Astrocyte (in vitro differentiated cells and primary cell): ENCODE data around the gene NUP62.

Experiments
- EZH2 ChIP-seq: IDR thresholded peaks from 2 replicates; pipeline ENCODE4 v1.6.1; 2012; ENCODE audit warnings: mild to moderate bottlenecking, low read length, inconsistent platforms; ENCODE audit not compliant: insufficient read depth
- TF ChIP-seq, protein P1 (sequence below): IDR thresholded peaks from 2 replicates; pipeline ENCODE4 v1.5.1; 2011; ENCODE audit warnings: low read depth, mild to moderate bottlenecking, inconsistent platforms, low read length, moderate library complexity; ENCODE audit not compliant: insufficient read depth

DNA sequence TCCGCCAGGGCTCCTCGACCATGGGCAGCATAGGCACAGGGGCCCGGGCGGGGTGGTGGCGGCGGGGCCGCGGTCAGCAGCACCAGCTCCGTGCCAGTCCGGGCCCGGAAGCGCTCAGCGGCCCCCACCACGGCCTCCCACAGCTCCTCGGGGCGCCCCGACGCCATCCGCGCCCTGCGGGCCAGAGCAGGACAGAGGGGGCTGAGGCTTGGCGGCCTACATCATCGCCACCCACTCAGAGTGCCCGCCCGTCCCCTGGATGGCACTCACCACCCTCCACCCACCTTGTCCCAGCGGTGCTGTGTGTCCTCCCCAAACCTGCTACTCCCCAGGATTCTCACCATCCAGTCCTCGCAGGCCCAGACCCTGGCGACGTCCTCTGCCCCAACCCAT is 56.2 kb downstream of the NUP62 start:
- TF ChIP-seq, protein P1, sequence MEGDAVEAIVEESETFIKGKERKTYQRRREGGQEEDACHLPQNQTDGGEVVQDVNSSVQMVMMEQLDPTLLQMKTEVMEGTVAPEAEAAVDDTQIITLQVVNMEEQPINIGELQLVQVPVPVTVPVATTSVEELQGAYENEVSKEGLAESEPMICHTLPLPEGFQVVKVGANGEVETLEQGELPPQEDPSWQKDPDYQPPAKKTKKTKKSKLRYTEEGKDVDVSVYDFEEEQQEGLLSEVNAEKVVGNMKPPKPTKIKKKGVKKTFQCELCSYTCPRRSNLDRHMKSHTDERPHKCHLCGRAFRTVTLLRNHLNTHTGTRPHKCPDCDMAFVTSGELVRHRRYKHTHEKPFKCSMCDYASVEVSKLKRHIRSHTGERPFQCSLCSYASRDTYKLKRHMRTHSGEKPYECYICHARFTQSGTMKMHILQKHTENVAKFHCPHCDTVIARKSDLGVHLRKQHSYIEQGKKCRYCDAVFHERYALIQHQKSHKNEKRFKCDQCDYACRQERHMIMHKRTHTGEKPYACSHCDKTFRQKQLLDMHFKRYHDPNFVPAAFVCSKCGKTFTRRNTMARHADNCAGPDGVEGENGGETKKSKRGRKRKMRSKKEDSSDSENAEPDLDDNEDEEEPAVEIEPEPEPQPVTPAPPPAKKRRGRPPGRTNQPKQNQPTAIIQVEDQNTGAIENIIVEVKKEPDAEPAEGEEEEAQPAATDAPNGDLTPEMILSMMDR, result no peak
- no peak for TF ChIP-seq EZH2
